Measurements from ENCODE around the gene CEP192.
"Not testable (repeated sequence)": the region's sequence is repeated elsewhere in the genome, so short reads cannot be mapped to it uniquely, and the experiment has no call there.

DNA sequence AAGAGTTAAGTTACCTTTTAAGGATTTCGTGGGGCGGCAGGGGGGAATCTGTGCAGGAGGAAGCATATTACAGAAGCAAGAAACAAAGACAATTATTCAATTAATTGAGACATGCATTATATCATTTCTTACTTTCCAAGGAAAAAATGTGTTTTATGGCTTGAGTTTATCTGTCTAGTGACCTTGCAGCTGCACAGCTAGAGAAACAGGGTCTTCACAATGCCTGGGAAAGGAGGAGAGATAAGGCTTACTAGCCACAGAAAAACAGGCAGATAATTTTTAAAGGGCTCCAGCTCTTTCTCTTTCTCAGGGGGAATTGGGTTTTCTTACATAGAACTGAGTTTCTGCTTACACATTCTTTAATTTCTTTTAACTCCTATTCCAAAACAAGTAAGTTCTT, 6.2 kb downstream of the CEP192 start:
- TF ChIP-seq, protein P1, sequence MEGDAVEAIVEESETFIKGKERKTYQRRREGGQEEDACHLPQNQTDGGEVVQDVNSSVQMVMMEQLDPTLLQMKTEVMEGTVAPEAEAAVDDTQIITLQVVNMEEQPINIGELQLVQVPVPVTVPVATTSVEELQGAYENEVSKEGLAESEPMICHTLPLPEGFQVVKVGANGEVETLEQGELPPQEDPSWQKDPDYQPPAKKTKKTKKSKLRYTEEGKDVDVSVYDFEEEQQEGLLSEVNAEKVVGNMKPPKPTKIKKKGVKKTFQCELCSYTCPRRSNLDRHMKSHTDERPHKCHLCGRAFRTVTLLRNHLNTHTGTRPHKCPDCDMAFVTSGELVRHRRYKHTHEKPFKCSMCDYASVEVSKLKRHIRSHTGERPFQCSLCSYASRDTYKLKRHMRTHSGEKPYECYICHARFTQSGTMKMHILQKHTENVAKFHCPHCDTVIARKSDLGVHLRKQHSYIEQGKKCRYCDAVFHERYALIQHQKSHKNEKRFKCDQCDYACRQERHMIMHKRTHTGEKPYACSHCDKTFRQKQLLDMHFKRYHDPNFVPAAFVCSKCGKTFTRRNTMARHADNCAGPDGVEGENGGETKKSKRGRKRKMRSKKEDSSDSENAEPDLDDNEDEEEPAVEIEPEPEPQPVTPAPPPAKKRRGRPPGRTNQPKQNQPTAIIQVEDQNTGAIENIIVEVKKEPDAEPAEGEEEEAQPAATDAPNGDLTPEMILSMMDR (conservative IDR thresholded peaks at IDR 0.05 in 1 of 2, IDR thresholded peaks at IDR 0.05 in 1 of 2; ENCODE audit: extremely low read depth in 1 of 2, insufficient read depth in 1 of 2, low read depth in 1 of 2, low read length in 2 of 2) = not testable (repeated sequence)
- not testable (repeated sequence) for TF ChIP-seq EZH2 (IDR thresholded peaks at IDR 0.05; ENCODE audit: borderline replicate concordance, low read length)

Data from mammary epithelial cell (primary cell).